ENCODE data around the gene NDRG4.
A peak's percentile ranks its signal among the peaks of the same experiment; 100 is the strongest.

The NDRG4 gene

DNA sequence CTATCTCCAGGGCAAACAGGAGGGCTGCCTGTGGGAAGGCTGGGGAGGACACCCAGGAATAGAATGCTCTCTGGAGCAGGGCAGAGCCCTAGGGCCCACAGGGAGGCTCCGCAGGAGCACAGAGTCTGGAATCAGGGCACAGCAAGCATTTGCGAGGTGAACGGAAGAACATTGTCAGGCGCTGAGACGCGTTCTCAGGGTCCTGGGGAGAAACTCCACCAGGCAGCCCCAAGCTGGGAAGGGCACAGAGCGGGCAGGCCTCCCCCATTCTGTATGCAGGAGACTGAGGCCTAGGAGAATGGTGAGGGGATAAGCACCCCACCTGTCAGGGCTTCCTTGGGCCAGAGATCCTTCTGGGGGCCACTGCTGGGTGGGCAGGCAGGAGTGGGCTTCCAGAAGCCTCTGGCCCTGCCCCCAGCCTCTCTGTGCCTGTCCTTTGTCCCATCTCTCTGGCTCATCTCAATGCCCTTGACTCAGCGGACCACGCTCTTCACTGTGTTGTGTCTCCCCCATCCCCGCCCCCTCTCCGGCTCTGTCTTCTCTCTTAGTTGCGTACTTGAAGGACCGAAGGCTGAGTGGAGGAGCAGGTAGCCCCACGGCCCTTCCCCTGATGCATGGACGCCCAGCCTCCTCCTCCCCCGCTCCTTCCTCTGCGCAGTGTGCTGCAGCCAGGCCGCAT is 10.3 kb downstream of the NDRG4 start:
- DNase-seq (ENCODE audit: low read depth in 2 of 2), result no peak

DNA sequence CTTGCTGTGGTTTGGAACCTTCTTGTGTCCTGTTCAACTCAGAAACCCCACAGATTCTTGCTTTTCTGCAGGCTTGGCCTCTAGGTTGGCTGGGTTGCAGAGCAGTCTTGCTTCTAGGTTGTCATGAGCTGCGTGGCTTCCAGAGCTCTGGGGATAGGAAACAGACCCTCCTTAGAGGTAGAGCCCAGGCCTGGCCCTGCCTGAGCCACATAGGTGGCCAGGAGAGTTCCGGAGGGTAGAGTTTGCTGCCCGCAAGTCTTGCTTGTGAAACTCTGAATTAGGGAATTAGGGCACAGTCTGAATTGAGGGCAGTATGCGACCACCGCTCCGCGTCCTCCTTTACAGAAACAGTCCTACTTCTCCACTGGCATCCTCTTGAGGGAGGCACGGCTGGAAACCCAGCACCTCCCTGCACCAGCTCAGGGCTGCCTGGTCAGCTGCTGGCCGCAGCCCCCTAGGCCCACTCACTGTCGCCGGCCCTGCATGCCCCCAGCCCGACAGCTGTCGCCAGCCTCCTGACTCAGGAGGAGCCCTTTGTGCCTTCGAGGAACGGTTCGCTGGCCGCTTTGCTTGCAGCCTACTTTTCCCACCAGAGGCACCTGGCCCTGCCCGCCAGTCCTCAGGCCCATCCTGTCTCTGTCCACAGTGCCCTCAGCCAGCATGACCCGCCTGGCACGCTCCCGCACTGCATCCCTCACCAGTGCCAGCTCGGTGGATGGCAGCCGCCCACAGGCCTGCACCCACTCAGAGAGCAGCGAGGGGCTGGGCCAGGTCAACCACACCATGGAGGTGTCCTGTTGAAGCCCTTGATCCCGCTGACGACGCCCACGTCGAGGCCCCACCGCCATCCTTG is 11.1 kb downstream of the NDRG4 start:
- no peak for DNase-seq (ENCODE audit: low read depth in 2 of 2)

DNA sequence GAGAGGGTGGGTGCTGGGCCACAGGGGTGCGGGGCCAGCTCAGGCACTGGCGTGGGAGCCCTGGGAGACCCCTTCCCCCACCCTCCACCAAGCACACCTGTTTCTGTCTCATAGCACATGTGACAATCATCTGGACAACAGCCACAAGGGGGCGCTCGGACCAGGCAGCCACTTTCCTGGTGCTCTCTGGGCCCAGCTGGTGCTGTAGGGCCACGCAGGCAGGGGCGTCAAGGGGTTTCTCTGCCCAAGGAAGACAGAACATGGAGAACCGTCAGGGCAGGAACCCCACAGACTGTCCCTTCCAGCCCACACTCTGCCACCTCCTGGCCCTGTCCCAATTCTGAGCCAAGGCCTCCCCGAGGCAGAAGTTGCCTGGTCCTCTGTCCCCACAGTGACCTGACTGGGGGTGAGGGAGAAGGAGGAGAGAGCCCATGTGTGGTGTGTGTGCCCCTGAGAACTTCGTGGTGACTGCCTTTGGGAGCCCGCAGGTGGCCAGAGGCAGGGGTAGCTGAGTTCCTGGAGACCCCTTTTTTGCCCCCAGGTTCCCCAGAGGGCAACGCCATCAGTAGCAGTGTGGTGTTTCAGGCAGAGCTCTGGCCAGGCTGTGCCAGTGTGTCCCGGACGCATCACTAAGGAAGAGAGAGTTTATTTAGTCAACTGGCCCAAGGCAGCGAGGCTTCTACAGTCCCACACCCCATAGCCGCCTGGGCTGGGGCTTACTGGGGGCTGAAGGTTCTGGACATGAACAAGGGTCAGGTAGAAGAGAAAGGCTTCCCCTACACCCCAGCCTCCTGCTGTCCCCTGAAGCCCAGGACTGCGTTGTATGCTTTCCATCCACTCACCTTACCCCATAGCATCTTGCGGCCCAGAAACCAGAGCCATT is 12.2 kb downstream of the NDRG4 start:
- peak; percentile 51 to 78 for DNase-seq (ENCODE audit: low read depth in 2 of 2)

DNA sequence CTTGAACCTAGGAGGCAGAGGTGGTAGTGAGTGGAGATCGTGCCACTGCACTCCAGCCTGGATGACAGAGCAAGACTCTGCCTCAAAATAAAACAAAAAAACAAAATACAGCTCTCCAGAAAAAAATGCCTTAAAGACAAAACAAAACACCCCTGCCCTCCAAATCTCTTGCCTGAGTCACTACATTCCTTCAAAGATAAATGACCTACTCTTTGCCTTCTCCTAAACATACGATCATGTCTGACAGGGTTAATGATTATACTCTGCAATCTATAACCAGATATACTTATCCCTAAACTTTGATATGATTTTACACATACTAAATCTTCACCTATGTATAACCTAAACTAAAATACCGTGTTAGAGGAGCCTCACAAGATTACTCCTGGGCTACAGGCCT is 13.9 kb downstream of the NDRG4 start:
- no peak for DNase-seq (ENCODE audit: low read depth in 2 of 2)

DNA sequence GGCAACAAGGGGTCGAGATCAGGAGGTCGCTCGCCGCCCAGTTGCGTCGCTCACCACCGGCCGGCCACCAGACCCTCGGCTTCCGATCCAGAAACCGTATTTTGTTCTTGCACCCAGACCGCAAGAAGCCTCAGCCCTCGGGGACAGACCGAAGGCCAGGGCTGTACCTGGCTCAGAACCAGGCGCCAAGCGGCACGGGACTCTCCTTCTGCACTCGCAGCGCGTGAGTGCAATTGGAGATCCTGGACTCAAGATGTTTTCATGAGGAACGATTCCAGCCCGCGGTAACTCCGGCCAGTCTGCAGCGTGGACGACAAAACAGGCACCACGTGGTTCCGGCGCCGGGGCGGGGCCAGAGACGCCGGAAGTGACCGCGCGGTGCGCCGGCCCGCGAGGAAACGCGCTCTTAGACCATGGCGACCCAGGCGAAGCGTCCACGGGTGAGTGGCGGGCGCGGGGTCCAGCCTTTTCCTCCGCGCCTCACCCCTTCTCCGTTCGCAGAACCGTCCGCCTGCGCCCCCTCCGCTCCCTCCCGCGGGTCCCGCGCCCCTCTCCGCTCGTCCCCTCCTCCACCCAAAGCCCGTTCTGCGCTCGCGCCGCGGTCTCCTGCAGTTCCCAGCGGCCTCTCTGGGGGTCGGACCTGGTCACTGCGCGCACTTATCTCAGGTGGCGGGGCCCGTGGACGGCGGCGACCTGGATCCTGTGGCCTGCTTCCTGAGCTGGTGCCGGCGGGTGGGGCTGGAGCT is 15.4 kb downstream of the NDRG4 start, which contains the start of gene SETD6:
SETD6 (plus strand) TSS at position 393 of the 746 bp plus-strand sequence; CDS start at position 414, 21 bp downstream.
- DNase-seq (ENCODE audit: low read depth in 2 of 2), result peak; percentile 30 to 47

DNA sequence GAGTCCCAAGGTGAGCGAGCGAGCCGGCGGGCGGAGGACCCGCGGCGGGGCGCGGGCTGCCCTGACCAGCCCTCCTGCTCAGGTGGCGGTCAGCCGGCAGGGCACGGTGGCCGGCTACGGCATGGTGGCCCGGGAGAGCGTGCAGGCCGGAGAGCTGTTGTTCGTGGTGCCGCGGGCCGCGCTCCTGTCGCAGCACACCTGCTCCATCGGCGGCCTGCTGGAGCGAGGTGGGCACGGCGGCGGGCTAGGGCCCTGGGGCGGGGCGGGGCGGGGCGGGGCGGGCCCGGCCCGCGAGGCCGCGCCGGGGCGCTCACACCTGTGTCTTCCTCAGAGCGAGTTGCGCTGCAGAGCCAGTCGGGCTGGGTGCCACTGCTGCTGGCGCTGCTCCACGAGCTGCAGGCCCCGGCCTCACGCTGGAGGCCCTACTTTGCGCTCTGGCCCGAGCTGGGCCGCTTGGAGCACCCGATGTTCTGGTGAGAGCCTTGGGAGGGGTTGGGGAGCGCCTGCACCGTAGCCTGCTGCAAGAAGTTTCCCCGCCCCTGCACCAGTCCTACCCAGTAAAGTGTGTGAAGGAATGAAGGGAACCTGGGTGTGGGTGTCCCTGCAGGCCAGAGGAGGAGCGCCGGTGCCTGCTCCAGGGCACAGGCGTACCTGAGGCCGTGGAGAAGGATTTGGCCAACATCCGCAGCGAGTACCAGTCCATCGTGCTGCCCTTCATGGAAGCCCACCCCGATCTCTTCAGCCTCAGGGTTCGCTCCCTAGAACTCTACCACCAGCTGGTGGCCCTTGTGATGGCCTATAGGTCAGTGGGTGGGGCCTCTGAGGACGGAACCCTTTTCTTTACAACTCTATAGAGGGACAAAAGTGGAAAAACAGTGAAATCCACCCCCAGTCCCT is 16.2 kb downstream of the NDRG4 start:
- DNase-seq (ENCODE audit: low read depth in 2 of 2), result no peak

DNA sequence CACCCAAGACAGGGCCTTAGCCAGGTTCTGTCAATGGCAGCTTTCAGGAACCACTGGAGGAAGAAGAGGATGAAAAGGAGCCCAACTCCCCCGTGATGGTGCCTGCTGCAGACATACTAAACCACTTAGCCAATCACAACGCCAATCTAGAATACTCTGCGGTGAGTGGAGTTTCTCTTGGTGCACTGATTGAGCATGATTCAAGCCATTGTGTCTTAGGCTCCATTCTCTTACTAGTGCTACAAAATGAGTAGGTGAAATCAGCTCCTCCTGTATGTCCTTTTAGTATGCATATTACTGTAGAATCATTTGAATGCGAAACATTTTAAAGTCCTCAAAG is 16.8 kb downstream of the NDRG4 start:
- DNase-seq (ENCODE audit: low read depth in 2 of 2), result no peak

DNA sequence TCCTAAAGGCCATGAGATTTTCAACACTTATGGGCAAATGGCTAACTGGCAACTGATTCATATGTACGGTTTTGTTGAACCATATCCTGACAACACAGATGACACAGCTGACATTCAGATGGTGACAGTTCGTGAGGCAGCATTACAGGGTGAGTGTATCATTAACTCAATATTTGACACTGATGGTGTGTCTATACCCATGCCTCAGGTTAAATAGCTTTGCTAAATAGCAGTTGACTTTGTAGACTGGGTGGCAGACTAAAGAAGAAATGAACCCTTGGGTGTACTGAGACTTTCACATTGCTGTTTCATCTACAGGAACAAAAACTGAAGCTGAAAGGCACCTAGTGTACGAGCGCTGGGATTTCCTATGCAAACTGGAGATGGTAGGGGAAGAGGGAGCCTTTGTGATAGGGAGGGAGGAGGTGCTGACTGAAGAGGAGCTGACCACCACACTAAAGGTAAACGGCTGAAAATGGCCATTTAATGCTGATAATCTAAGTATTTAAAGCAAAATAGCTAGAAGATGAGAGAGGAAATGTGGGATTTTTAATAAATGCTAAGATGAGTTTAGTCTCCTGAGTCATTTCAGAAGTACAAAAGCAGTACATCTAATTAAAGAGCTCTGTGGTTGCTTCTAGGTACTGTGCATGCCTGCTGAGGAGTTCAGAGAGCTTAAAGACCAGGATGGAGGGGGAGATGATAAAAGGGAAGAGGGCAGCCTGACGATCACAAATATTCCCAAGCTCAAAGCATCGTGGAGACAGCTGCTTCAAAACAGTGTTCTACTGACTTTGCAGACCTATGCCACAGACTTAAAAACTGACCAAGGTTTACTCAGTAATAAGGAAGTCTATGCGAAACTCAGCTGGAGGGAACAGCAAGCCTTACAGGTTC is 18.4 kb downstream of the NDRG4 start:
- DNase-seq (ENCODE audit: low read depth in 2 of 2), result no peak

DNA sequence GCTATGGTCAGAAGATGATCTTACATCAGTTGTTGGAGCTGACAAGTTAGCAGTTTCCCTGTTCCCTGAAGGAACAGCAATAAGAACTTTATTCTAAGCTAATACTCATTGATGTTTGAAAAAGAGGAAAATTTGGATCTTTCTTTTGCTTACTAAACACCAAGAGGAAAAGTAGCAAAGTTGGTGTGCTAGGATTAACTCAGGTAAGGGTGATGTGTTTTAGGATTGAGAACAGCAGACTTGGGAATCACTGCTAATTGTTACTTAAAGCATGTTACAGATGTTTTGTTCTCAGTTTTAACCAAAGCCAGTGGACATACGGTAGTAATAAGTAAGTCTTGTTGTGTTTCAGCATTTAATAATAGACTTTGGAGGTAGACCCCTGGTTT is 19.0 kb downstream of the NDRG4 start:
- no peak for DNase-seq (ENCODE audit: low read depth in 2 of 2)

DNA sequence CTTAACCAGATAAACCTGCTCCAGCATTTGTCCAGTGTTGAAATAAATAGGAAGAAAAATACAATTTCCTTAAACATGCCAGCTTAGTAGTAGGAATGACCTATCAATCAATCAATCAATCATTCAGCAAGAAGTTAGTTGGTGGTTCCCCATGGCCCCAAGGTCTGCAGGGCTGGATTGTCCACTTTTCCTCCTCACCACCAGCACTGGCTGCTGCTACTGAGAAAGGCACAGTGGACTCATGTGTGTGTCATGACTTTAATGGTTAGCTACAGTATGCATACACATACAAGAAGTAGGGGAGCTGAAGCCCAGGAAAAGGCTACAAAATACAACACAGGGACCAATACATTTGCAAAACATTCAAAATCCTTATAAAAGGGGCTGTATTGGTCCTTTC is 19.8 kb downstream of the NDRG4 start:
- no peak for DNase-seq (ENCODE audit: low read depth in 2 of 2)

DNA sequence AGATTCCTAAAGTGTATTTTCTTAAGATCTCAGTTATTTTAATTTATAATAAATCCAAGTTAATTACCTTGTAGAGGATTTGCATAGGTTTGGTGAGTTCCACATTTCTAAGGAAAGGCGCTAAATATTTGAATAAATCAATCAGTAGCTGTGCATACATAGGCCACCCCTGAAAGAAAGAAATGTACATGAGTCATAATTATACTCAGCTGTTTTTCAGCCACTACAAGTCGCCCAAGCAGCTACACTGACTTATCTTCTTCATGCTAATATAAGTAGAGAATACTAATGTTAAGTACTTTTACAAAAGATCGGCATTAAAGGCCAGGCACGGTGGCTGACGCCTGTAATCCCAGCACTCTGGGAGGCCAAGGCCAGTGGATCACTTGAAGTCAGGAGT is 30.2 kb downstream of the NDRG4 start:
- DNase-seq (ENCODE audit: low read depth in 2 of 2), result no peak

DNA sequence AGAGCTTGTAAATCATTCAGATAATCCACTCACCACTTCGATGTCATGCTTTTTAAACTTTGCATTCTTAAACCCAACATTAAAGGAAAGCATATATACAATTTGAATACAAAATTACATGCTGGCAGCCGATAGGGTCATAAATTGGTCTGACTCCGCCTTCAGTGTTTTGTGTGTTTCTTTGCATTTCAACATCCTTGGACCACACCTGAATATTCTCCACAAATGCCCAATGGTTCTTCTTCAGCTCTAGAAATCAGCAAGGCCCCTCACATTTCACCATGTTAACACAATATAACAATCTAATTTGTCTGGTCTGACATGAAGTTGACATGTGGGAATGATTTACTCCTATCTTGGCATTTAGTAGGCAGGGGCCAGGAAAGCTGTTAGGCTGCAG is 32.5 kb downstream of the NDRG4 start:
- DNase-seq (ENCODE audit: low read depth in 2 of 2), result no peak

DNA sequence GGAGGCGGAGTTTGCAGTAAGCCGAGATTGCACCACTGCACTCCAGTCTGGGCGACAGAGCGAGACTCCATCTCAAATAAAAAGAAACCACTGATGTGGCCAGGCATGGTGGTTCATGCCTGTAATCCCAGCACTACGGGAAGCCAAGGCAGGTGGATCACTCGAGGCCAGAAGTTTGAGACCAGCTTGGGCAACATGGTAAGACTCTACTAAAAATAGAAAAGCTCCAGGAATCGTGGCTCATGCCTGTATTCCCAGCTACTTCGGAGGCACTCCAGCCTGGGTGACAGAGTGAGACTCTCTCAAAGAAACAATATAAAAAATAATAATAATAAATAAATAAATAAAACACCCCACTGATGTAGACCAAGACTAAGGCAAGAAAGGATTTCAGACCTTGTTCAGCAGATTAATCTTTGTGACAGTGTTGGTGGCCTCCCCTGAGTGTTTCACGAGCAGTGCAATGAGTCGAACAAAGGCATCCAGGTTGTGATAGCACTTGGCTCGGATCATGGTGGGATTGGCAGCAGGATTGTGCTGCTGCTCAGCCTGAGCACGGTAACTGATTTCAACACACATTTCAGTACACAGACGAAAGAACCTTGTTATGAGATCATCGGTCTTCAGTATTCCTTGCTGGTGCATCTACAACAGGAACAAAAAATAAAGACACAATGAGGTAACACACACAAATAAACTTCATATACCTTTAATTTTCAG is 34.0 kb downstream of the NDRG4 start:
- no peak for DNase-seq (ENCODE audit: low read depth in 2 of 2)

DNA sequence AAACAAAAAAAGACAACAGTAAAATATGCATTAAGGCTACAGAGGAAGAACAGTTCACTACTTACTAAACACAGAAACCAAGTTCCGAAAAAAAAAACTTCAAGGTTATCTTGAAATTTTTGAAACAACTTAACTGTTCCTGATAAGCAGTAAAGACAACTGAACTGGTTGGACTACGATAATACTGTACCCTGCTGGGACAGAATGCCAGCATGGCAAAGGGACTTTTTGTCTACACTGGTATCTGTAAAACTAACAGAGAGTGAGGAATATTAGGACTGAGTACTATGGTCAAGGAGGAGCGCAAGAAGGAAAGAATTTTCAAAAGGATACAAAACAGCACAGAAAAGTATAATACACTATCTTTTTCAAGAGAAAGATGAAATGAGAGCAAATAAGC is 35.2 kb downstream of the NDRG4 start:
- DNase-seq (ENCODE audit: low read depth in 2 of 2), result no peak

DNA sequence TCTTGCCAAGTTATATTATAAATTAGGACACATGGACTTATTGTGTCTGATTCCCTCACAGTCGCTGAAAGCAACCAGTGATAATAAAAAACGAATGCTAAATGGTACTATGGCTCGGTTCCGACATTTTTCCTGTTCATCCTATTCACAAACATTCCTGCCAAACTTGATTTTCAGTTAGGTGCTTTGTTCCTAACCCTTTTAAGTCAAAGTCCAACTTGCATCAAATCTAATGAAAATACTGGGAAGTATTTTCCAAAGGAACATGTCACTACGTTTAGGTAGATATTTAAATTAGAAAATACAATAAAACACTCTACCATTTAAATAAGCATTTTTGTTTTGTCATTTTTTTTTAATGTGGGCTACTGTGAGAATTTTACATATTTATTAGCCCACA is 36.3 kb downstream of the NDRG4 start:
- no peak for DNase-seq (ENCODE audit: low read depth in 2 of 2)

DNA sequence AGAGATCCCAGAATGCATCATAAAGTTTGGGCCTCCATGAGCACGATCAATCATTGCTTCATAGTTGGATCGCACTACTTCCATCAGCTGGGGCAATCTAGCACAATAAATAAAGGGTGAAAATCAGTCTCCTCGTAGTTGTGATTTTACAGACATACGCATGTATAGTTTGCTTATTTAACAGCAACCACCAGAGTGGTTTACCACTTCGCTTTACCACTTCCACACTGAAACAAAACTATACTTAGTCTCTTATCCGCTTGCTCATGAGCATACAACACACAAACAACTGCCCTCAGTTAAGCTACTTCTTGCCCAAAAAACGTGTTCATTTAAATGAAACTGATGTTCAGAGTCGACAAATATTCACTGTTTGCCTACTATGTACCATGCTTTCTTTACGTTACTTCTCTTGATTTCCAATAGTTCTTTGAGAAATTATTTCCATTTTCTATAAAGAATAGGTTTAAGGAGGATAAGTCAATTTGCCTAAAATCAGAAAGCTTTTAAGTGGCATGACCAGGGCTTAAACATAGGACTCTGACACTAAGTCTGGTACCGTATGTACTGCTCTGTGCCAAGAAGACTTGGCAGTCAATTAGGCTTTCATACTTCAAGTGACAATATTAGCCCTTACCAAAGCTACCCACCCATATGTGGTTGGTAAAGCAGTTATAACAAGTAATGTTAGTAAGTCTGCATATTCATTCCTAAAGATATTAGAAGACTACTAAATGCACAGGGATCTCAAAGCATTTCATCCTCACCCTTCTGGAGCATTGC is 37.4 kb downstream of the NDRG4 start:
- DNase-seq (ENCODE audit: low read depth in 2 of 2), result no peak

DNA sequence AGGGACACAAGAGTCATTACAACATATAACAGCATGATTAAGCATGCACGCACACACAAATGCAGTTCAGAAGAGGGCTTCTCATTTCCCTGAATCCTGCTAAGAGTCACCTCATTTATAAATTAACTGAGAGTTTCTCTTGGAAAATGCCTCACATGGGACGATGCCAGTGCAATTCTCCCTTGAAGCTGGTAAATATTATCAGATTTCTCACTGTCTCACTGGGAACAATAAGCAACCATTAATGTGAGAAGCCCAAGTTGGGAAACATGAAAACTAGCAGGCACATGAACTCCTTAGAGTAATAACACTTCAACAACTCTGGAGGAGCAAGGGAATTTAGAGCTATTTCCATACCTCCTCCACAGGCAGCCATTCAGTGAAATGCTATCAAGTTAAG is 41.8 kb downstream of the NDRG4 start:
- no peak for DNase-seq (ENCODE audit: low read depth in 2 of 2)

DNA sequence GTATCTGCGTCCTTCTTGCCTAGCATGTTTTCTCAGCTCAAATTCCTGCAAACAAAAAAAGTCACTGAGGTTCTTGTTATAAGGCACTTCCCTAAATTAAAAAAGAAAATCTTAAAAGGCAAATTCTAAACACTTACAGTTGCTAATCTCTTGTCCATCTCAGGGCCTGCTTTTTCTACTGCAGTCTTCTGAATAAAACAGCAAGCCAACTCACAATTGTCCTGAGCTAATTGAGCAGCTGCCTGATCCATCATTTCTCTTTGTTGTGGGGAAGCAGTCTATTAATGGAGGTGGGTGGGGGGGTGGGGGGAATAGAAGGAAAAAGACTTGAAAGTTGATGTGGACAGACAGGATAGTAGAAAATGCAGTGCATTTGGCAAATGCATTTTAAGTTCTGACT is 42.3 kb downstream of the NDRG4 start:
- no peak for DNase-seq (ENCODE audit: low read depth in 2 of 2)

All from stimulated activated CD8-positive, alpha-beta memory T cell treated with anti-CD3 and anti-CD28 coated beads, Interleukin-7, amount 100 ng/mL, for 1 hour (primary cell).